DMS153 treated with DMSO at 0.1 percent for 48 hours (cell line): Measurements from ENCODE around the gene SPIB.

Source experiments
- DNase-seq: peaks from one replicate; lab custom pipeline; 2025; ENCODE audit not compliant: unreplicated experiment; lab: John Stamatoyannopoulos, UW

The SPIB gene

GRCh38 chr19:50417111-50418081 is 1.3 kb upstream of the SPIB start:
- no peak for DNase-seq

- no peak for DNase-seq
Measured at GRCh38 chr19:50419022-50419579, 363 bp downstream of the SPIB start.

DNA sequence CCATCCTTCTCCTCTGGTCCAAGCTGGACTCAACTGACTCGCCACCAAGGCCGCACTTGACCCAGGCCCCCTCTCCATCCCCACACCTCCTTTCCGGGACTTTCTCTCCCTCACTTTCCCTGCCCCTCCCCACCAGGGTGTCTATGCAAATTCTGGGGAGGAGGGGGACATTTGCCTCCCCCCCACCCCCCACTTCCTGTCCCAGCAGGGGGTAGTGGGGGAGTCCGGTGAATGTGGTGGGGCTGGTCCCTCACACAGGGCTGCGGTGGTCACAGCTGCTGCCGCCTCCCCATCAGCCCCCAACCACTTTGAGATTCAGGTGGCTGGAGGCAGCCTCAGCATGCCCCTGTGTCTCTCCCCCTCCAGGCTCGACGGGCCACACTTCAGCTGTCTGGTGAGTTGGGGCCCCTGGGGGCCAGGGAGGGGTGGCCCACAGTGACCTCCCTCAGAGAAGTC is 870 bp downstream of the SPIB start:
- no peak for DNase-seq

GRCh38 chr19:50420127-50420526 is 1.4 kb downstream of the SPIB start:
- DNase-seq, result no peak

- no peak for DNase-seq
Measured at GRCh38 chr19:50420808-50421207, 2.1 kb downstream of the SPIB start.

GRCh38 chr19:50422397-50423278 is 3.9 kb downstream of the SPIB start:
- DNase-seq, result no peak

DNA sequence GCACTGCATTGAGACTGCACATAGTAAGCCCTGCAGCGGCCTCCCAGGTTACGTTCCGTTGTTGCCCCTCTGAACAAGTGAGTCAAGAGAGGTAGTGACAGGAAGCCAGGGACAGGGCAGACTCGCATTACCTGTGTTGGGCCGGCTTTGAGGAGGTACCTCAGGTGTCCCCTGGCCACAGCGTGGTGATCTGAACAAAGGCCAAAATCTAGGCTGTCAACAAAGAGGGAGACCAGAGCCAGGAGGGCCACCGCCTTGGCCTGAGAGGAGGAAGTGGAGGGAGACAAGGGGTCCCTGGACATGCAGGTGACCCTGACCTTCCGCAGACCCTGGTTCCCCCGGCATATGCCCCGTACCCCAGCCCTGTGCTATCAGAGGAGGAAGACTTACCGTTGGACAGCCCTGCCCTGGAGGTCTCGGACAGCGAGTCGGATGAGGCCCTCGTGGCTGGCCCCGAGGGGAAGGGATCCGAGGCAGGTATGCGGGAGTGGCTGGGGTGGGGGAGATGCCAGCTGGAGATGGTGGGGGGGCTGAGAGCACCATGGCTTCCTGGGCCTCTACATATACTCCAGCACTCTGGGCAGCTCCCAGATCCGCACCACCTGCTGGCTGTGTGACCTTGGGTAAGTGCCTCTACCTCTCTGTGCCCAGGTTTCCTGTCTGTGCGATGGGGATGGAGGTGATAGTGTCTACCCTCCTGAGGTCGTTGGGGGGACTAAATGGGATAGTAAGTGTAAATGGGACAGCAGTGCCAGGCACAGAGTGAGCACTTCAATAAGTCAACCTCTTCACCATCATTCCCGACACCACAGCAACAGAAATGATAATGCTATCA is 4.8 kb downstream of the SPIB start:
- DNase-seq, result no peak

- no peak for DNase-seq
Measured at GRCh38 chr19:50425581-50425980, 6.8 kb downstream of the SPIB start.

GRCh38 chr19:50427318-50427925 is 8.7 kb downstream of the SPIB start:
- no peak for DNase-seq

DNA sequence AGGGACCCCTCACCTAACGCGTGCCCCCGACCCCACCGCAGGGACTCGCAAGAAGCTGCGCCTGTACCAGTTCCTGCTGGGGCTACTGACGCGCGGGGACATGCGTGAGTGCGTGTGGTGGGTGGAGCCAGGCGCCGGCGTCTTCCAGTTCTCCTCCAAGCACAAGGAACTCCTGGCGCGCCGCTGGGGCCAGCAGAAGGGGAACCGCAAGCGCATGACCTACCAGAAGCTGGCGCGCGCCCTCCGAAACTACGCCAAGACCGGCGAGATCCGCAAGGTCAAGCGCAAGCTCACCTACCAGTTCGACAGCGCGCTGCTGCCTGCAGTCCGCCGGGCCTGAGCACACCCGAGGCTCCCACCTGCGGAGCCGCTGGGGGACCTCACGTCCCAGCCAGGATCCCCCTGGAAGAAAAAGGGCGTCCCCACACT is 9.3 kb downstream of the SPIB start:
- no peak for DNase-seq

DNA sequence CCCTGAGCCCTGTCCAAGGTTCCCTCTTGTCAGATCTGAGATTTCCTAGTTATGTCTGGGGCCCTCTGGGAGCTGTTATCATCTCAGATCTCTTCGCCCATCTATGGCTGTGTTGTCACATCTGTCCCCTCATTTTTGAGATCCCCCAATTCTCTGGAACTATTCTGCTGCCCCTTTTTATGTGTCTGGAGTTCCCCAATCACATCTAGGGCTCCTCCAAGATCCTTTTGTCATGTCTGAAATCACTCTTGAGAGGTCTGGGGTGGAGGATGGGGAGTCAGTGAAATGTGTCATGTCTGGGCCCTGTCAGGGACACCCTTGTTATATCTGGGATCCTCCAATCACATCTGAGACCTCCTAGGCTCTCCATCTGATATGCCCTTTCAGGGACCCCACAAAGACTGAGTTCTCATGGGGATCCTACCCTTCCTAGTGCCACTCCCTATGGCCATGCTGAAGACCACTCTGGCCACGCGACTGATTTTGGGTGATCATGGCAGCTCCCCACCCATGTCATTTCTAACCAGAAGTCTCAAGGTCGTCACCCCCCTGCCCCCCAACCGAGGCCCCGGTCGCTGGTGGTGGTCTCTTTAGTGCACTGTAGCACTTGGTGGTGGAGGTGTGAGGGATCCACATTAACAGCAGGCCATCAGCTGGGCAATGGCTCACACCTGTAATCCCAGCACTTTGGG is 10.2 kb downstream of the SPIB start:
- no peak for DNase-seq

- DNase-seq, result no peak
Measured at GRCh38 chr19:50430888-50431342, 12.2 kb downstream of the SPIB start.

DNA sequence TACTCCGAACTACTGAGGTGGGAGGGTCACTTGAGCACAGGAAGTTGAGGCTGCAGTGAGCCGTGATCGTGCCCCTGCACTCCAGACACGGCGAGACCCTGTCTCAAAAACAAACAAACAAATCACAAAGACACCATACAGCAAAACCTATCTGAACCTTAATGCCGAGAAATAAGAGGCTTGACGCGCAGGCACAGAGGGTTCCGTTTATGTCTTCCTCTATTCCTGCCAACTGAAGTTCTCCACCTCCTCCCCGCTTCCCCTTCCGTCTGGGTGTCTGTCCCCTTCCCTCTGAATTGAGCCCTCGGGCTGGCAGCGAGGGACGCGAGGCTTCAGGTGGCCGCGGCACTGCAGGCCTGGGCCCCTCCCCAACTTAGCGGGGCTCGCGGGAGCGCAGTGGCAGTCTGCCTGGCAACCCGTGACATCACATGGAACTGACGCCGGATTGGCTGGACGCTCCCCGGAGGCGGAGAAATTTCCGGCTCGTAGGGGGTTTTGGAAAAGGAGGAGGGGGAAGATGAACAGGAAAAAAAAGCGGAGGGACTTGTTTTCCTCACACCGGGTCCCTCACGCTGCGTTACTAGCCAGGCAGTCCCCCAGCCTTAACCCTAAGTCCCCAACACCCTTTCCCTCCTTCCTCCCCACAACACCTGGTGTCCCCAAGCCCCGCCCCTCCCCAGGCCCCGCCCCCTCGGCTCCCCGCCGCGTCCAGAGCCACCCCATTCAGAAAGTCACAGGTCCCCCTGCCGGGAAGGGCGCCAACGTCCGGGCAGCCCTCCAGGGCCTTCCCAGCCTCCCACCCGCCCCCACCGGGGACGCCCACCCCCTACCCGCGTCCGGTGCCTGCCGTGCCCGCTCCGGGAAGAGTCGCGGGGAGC is 12.8 kb downstream of the SPIB start:
- peak; percentile 43 for DNase-seq

DNA sequence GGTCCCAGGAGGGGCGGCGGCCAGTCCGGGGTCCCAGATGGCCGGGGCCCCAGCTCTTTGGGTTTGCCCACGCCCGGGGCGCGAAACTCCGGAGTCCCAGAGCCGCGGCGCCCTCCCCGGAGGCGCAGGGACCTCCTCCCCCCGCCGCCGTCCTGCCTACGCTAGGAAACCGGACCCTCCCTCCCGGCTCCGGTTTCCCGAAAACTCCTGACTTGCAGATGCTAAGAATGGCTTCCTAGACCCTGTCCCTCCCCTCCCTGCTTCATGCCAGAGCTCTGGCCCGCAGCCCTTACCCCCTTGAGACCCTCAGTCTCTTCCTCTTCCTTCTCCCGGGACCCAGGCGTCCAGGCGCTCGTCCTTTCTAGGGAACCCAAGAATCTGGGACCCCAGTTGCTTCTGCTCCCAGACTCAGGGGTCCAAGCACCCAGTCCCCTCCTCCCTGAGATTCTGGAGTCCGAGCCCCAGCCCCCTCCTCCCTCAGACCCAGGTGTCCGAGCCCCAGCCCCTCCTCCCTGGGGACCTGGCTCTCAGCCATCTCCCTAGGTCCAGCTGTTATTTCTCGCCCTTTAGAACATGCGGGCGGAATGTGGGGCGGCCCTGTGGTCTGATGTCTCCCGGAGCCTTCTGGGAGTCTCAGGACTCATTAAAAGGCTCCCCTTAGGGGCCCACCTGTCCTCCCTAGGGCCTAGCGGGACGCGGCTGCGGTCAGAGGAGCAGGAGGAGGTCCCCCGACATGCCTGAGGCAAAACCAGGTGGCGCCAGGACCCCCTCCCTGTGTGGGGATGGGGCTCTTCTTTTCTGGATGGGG is 13.7 kb downstream of the SPIB start, which contains the start of gene MYBPC2:
MYBPC2 (plus strand) TSS at position 672 of the 808 bp plus-strand sequence; CDS start at position 734, 62 bp downstream.
- no peak for DNase-seq

- no peak for DNase-seq
Measured at GRCh38 chr19:50433201-50434180, 14.8 kb downstream of the SPIB start.

GRCh38 chr19:50434525-50434924 is 15.8 kb downstream of the SPIB start:
- DNase-seq, result no peak
